ENCODE results near the gene RALGAPA1.
"Not testable (repeated sequence)": the region's sequence is repeated elsewhere in the genome, so short reads cannot be mapped to it uniquely, and the experiment has no call there.

RALGAPA1 gene

GRCh38 chr14:35849122-35849521, 40.0 kb upstream of the RALGAPA1 start:
- TF ChIP-seq CTCF (IDR thresholded peaks at IDR 0.05; ENCODE audit: low read length, missing control alignments), result no peak
- no peak overlapping the region for H3K4me3 ChIP-seq (replicated peaks; ENCODE audit: low read depth, low read length)
- no peak for DNase-seq (ENCODE audit: low read depth)

GRCh38 chr14:35847636-35848035, 38.5 kb upstream of the RALGAPA1 start:
- no peak overlapping the region for H3K4me3 ChIP-seq (replicated peaks; ENCODE audit: low read depth, low read length)
- no peak for TF ChIP-seq CTCF (IDR thresholded peaks at IDR 0.05; ENCODE audit: low read length, missing control alignments)
- DNase-seq (ENCODE audit: low read depth), result no peak

- DNase-seq (ENCODE audit: low read depth), result no peak
- H3K4me3 ChIP-seq (replicated peaks; ENCODE audit: low read depth, low read length), result no peak overlapping the region
- no peak for TF ChIP-seq CTCF (IDR thresholded peaks at IDR 0.05; ENCODE audit: low read length, missing control alignments)
Observed at GRCh38 chr14:35844494-35844893, 35.4 kb upstream of the RALGAPA1 start.

GRCh38 chr14:35842245-35842644, 33.1 kb upstream of the RALGAPA1 start:
- not testable (repeated sequence) for DNase-seq (ENCODE audit: low read depth); H3K4me3 ChIP-seq (replicated peaks; ENCODE audit: low read depth, low read length)

- not testable (repeated sequence) for H3K4me3 ChIP-seq (replicated peaks; ENCODE audit: low read depth, low read length); DNase-seq (ENCODE audit: low read depth)
Observed at GRCh38 chr14:35841704-35842103, 32.6 kb upstream of the RALGAPA1 start.

GRCh38 chr14:35835208-35835982, 26.3 kb upstream of the RALGAPA1 start:
- no peak overlapping the region for H3K4me3 ChIP-seq (replicated peaks; ENCODE audit: low read depth, low read length)

GRCh38 chr14:35829449-35829848, 20.4 kb upstream of the RALGAPA1 start:
- H3K4me3 ChIP-seq (replicated peaks; ENCODE audit: low read depth, low read length), result no peak overlapping the region
- DNase-seq (ENCODE audit: low read depth), result peak; percentile 27
- no peak for TF ChIP-seq CTCF (IDR thresholded peaks at IDR 0.05; ENCODE audit: low read length, missing control alignments)

More at GRCh38 chr14:35835208-35835982, 26.3 kb upstream of the RALGAPA1 start:
- no peak for TF ChIP-seq CTCF (IDR thresholded peaks at IDR 0.05; ENCODE audit: low read length, missing control alignments)
- no peak for DNase-seq (ENCODE audit: low read depth)
